COR-L47 (cell line): ENCODE results near the gene SLC7A10.
"Not testable (repeated sequence)": the region's sequence is repeated elsewhere in the genome, so short reads cannot be mapped to it uniquely, and the experiment has no call there.

ENCODE experiments used
- DNase-seq: peaks from one replicate; lab custom pipeline; 2025; lab: John Stamatoyannopoulos, UW

SLC7A10 gene

GRCh38 chr19:33175886-33176669, 49.6 kb downstream of the SLC7A10 start:
- DNase-seq, result peak; percentile 20

- no peak for DNase-seq
These were observed 50.4 kb downstream of the SLC7A10 start for GRCh38 chr19:33175156-33175782.

DNA sequence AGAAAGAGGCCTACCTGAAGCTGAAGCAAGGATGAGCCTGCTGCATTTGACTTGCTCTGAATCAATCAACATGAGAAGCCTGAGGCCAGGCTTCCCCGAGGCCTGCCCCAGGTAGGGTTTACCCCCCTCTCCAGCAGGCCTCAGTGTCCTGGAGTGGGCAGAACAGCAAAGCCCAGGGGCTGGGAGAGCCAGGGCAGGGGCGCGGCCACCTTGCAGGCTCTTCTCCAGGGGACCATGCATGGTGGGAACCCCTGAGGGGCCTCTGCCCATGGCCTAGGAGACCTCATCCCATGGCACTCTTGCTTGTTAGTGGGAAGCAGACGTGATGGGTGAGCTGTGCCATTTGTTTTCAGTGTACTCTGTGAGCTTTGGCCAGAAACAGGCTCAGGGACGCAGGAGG, 51.5 kb downstream of the SLC7A10 start:
- no peak for DNase-seq

DNA sequence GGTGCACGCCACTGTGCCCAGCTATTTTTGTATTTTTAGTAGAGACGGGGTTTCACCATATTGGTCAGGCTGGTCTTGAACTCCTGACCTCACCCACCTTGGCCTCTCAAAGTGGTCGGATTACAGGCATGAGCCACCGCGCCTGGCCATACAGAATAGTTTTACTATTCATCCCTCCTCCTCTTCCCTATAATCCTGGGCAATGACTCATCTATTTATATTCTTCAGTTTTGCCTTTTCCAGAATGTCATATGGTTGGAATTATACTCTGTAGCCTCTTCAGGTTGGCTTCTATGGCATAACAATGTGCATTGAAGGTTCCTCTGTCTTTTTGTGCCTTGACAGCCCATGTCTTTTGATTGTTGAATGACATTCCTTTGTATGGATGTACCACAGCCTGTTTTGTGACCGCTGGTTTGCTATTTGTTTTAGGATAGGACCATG, 53.7 kb downstream of the SLC7A10 start:
- no peak for DNase-seq

DNA sequence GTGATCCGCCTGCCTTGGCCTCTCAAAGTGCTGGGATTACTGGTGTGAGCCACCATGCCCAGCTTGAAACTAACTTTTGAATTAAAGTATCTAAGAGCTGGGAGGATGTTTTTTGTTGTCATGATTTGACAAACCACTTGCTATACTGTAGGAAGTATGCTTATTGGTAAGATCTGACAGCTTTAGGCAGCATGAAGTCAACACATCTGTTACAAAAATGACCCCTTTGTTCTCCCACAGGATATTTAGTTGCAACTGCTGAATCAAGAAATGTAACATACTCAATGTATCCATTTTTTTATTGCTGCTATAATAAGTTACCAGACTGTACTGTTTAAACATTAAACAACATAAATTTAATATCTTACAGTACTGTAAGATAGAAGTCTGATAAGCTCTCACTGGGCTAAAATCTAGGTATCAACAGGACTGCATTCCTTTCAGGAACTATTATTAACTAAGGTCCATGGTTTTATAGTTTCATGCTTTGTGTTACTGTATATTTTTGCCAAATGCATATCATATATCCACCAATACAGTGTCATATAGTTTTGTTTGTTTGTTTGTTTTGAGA, 54.3 kb downstream of the SLC7A10 start:
- DNase-seq, result no peak

DNA sequence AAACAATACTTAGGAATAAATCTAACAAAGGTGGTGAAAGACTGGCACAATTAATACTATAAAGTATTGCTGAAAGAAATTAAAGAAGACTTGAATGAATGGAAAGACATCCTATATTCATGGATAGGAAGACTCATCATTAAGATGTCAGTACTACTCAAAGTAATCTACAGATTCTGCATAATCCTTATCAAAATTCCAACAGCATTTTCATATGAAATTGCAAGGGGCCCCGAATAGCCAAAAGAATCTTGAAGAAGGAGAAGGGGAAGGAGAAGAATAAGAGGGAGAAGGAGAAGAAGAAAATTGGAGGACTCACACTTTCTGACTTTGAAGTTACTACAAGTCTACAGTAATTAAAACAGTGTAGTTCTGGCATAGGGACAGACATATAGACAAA, 57.1 kb downstream of the SLC7A10 start:
- no peak for DNase-seq

DNA sequence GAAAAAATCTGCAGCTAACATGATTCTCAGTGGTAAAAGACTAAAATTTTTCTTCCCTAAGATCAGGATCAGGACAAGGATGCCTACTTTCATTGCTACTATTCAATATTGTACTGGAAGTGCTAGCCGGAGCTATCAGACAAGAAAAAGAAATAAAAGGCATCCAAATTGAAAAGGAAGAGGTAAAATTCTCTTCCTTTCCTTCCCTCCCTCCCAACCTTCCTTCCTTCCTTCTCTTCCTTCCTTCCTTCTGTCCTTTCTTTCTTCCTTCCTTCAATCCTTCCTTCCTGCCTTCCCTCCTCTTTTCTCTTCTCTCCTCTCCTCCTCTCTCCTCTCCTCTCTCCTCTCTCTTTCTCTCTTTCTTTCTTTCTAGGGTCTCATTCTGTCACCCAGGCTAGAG, 58.2 kb downstream of the SLC7A10 start:
- no peak for DNase-seq

- not testable (repeated sequence) for DNase-seq
These were observed 59.6 kb downstream of the SLC7A10 start for GRCh38 chr19:33166037-33166436.

- no peak for DNase-seq
These were observed 62.2 kb downstream of the SLC7A10 start for GRCh38 chr19:33163481-33163880.

- DNase-seq, result no peak
These were observed 64.4 kb downstream of the SLC7A10 start for GRCh38 chr19:33161201-33161600.

- no peak for DNase-seq
These were observed 65.8 kb downstream of the SLC7A10 start for GRCh38 chr19:33159893-33160292.

DNA sequence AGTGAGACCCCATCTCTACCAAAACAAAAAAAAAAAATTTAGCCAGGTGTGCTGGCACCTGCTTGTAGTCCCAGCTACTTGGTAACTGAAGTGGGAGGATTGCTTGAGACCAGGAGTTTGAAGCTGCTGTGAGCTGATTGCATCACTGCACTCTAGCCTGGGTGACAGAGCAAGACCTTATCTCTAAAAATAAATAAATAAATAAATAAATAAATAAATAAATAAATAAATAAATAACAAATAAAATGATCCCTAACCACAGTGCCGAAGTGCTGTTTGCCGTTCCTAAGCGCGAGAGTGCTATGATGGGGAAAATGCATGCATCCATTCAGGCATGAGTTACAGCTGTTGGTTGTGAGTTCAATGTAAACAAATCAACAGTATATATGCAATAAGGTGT, 66.5 kb downstream of the SLC7A10 start:
- DNase-seq, result no peak
